GM18520 (cell line): ENCODE results near the gene SLC6A18.
"Not testable (repeated sequence)": the region's sequence is repeated elsewhere in the genome, so short reads cannot be mapped to it uniquely, and the experiment has no call there.

ENCODE experiments used
- ATAC-seq: cut with Tn5 transposase; IDR thresholded peaks from one replicate; pipeline ENCODE4 v1.9.1; 2021; ENCODE audit not compliant: unreplicated experiment

SLC6A18 gene

DNA sequence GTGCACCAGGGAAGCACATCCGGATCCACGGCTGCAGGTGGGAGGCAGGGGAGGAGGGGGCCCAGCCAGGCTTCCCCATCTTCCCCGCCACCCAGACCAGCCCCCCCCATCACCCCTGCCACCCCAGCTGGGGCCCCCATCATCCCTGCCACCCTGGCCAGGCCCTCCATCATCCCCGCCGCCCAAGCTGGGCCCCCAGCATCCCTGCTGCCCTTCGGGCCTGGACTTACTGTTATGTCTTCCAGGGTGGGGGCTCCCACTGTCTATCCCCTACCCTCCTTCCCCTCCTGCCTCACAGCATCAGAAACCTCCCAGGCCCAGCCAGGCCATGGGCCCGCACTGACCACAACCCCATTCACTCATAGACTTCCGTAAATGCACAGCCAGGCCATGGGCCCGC, 27.5 kb downstream of the SLC6A18 start:
- ATAC-seq = no peak

DNA sequence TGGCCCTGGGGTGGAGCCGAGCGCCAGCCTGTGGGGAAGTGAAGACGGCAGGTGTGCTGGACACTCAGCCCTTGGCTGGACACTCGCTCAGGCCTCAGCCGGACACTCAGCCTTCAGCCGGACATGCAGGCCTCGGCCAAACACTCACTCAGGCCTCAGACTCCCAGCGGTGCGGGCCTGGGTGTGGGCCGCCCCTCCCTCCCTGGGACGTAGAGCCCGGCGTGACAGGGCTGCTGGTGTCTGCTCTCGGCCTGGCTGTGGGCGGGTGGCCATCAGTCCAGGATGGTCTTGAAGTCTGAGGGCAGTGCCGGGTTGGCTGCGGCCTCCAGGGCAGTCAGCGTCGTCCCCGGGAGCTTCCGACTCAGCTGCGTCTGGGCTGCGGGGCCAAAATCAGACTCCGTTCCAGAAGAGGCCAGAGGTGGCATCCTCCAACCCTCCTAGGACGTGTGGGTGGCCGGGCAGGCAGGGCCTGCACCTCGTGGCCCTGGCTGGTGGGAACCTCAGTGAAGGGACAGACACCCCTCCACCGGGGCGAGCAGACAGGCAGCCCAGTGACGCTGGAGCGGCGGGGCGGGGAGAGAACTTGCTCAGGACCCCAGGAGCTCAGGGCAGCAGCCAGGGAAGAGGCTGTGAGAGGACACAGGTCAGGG, 28.4 kb downstream of the SLC6A18 start:
- ATAC-seq = no peak

GRCh38 chr5:1254196-1254595, 29.0 kb downstream of the SLC6A18 start:
- ATAC-seq = no peak

GRCh38 chr5:1255081-1255561, 29.9 kb downstream of the SLC6A18 start:
- ATAC-seq = no peak

DNA sequence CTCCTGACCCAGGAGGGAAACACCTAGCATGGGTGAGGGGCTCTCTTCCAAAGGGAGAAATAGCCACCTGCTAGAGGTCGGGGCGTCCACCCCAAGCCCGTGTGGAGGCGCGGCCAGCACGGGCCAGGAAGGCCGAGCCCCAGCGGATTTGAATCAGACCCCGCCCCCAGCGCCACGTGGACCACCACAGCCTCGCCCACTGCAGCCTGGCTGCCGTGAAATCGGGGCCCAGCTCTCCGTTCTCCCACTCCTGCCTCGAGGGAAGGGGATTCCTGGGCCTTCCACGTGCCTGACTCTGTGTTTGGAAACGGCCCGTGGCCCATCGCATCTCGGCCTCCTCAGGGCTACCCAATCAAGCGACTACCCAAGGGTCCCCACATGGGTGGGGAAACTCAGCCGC, 31.6 kb downstream of the SLC6A18 start:
- ATAC-seq = no peak

DNA sequence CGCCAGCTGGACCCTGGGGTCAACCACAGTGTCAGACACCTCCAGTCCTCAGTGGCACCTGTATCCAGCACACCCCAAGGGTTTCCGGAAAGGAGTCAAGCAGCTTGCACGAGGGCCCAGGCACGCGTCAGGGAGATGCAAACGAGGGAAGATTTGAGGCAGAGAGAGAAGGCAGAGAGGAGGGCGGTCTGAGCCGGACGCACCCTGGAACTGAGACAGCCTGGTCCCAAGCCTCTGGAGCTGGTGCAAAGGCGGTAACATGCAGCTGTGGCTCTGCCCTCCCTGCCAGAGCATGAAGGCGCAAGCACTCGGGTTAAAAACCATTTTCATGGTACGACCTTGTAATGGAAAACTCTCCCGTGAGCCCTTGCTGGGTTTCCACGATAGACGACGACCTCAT, 32.2 kb downstream of the SLC6A18 start:
- no peak for ATAC-seq

- no peak for ATAC-seq
Observed at GRCh38 chr5:1257841-1258240, 32.7 kb downstream of the SLC6A18 start.

DNA sequence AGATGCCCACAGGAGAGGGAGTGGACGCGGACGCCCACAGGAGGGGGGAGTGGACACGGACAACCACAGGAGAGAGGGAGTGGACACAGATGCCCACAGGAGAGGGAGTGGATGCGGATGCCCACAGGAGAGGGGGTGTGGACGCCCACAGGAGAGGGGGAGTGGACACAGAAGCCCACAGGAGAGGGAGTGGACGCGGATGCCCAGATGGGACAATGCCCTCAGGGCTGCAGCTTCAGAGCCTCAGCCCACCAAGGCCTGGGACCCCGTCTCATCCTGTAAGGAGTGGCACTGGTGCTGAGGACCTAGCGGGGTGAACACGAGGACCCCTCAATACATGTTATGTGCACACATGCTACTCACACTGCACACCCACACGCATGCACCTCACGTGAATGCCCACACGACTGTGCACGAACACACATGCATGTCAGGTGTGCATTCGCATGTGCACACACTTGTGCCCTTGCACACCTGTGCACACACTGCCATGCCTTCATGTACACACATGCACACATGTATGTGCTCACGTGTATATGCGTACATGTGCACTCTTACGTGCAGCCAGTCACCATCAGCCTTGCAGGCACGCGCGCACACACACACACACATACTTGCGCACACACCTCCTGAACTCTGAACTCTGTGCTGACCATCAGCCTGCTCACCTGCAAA, 34.8 kb downstream of the SLC6A18 start:
- no peak for ATAC-seq

- ATAC-seq = no peak
Observed at GRCh38 chr5:1261643-1262042, 36.5 kb downstream of the SLC6A18 start.

GRCh38 chr5:1262381-1262780, 37.2 kb downstream of the SLC6A18 start:
- no peak for ATAC-seq

DNA sequence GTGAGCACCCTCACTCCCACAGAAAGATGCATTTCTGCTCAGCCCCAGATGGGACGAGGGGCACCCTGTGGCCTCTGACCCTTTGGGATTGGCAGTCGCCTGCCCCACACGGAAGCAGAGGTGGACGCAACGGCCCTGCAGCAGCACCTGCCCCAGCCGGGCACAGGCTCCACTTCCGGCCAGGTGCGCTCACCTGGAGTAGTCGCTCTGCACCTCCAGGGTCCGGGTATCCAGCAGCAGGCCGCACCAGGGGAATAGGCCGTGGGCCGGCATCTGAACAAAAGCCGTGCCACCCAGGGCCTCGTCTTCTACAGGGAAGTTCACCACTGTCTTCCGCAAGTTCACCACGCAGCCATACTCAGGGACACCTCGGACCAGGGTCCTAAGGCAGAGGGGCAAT, 39.0 kb downstream of the SLC6A18 start:
- no peak for ATAC-seq

- no peak for ATAC-seq
Observed at GRCh38 chr5:1265026-1265425, 39.8 kb downstream of the SLC6A18 start.

- ATAC-seq = no peak
Observed at GRCh38 chr5:1265461-1266455, 40.6 kb downstream of the SLC6A18 start.

DNA sequence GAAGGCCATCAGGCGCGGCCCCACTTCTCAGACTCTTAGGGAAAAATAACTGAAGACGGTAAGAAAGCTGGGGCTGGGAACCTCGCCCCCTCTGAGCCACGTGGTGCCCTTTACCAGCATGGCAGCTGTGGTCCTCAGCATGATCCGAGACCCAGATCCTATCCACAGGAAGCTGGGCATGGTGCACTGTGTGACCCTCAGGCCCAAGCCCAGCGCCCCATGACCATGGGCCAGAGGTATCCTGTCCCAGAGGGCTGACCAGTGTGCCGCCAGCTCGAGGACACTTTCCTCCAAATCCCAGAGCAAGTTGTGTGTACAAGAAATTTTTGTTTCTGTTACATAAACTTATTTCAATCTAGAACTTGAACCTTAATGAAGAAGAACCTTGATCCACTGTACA, 41.6 kb downstream of the SLC6A18 start:
- ATAC-seq = no peak

- ATAC-seq = not testable (repeated sequence)
Observed at GRCh38 chr5:1267464-1267863, 42.3 kb downstream of the SLC6A18 start.

- ATAC-seq = no peak
Observed at GRCh38 chr5:1268056-1268455, 42.9 kb downstream of the SLC6A18 start.

DNA sequence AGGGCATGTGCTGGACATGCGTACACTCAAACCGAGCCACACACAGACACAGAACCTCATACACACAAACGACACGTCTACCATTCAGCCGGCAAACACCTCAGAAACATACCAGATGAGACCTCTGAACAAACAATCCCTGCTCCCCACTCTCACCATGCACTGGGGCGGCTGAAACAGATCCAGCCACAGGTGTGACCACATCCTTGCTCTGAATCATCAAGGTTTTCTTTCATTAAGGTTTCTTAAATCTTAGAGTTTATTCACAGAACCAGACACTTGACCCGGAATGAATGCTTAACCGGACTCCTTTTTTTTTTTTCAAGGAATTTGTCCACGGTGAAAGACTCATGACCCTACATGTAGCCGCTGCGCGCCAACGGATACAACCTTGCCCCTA, 43.5 kb downstream of the SLC6A18 start:
- ATAC-seq = no peak

DNA sequence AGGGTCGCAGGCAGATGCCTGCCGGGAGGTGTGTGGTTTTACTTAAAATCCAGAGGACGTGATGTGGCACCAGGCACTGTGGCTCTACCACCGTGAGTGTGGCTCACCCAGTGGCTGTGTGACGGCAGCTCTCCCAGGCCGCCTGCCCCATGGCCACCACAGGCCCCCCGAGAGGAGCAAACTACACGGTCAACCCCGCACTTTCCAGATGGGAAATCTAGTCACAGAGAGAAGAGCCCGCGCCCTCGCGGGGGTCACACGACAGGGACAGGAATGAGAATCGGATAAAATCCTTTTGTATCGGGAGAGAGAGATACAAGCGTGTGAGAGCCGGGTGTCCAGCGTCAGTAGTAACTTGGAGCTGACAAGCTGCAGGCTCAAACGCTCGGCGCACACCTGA, 45.2 kb downstream of the SLC6A18 start:
- ATAC-seq = no peak

DNA sequence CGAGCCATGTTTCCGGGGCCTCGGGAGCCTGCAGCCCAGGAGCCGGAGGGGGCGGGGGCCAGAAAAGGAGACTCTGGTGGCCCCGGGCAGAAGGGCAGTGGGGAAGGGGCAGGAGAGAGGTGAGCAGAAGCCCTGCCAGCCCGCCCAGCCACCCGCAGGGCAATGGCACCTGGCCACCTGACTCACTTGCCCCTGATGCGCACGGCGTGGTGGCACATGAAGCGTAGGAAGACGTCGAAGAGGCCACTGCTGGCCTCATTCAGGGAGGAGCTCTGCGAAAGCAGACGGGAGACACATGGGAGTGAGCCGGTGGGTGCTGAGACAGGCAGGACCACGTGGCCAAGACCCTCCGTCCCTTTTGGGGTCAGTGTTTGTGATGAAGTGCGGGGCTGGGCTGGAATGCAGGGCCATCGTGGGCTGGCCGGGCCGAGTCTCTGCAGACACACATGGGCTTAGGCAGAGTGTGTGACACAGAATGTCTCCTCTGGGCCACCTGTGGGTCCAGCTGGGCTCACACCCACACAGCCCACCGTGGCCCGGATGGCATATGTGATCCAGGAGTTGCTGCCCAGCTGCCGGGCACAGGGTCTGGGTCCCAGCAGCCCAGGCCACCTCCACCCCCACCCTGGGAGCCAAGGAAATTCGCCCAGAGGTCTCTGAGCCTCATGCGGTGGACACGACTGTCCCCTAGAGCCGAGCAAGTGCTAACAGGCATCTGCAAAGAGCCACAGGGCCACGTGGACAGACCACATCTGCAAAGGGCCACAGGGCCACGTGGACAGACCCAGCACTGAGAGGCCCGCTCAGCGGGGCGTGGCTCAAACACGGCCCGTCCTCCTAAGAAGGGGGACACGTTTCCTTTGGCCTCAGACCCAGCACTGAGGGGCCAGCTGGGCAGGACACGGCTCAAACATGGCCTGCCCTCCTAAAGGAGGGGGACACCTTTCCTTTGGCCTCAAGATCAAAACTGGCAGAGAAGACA, 46.0 kb downstream of the SLC6A18 start:
- no peak for ATAC-seq

DNA sequence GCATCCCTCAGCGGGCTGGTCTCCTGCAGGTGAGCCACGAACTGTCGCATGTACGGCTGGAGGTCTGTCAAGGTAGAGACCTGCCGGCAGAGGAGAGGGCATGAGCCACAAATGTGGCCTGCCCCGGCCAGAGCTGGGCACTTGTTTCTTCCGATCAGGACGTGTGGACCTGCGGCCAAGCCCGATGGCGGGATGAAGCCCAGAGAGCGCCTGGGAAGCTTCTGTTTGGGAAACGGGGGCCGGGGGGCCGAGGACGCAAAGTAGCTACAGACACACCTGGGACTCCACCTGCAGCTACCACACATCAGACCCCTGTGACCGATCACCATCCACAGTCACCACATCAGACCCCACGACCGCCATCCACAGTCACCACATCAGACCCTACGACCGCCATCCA, 47.0 kb downstream of the SLC6A18 start:
- no peak for ATAC-seq
